ENCODE measurements around the gene C22orf23.

C22orf23 gene

DNA sequence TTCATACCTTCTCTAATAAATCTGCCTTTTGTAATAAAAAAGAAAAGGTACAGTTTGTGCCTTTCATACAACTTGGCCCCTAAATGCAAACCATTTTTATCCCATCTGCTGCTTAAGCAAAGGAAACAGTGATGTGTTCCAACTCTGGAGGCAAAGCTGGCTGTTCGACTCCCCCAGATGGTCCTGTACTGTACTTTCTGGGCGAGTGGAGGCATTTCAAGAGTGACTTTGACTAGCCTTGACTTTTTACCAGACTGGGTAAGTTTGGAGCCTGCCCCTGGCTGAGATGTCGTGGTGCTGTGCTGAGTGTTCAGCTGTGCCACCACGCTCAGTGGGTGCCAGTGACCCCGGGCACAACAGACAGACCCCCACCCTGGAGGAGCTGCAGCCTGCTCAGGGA is 37.1 kb downstream of the C22orf23 start:
- DNase-seq (ENCODE audit: extremely low read depth, insufficient read length): no peak
- H3K36me3 ChIP-seq (ENCODE audit: control insufficient read depth, insufficient read depth, low read length): peaks cover 23% of the 10 kb centered on the region
- no peak overlapping the region for H3K4me3 ChIP-seq (replicated peaks; ENCODE audit: low read depth, low read length)
- no peaks in the 10 kb centered on the region for H3K27me3 ChIP-seq (replicated peaks; ENCODE audit: control insufficient read depth, insufficient read depth, low read length)
- TF ChIP-seq CTCF (IDR thresholded peaks at IDR 0.05; ENCODE audit: insufficient read depth, low read length, poor library complexity, severe bottlenecking): no peak

DNA sequence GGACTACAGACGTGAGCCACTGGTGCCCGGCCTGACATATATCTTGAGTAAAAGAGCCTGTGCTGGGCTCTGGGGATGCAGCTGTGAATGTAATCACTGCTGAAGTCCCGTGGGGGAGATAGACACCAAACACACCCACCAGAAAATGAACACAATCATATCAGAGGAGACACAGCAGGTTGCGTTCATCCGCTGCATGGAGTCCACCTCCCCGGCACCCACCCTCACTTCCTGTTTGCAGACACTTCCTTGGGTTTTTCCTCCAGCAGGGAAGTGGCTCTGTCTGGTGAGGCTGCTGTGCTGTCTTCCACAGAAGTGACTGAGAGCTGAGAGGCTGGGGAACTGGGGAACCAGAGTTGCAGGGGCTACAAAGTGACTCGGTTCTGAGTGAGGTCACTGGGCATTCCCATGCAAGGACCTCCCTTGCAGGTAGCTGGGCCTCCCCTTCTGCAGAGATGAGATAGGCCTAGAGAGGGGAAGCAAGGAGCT is 40.1 kb downstream of the C22orf23 start:
- Histone ChIP-seq H3K27me3 (replicated peaks; ENCODE audit: control insufficient read depth, insufficient read depth, low read length) (no peaks in the 10 kb centered on the region), H3K36me3 (ENCODE audit: control insufficient read depth, insufficient read depth, low read length) (peaks cover 13% of the 10 kb centered on the region), H3K4me3 (replicated peaks; ENCODE audit: low read depth, low read length) (no peak overlapping the region)
- no peak for DNase-seq (ENCODE audit: extremely low read depth, insufficient read length)
- no peak for TF ChIP-seq CTCF (IDR thresholded peaks at IDR 0.05; ENCODE audit: insufficient read depth, low read length, poor library complexity, severe bottlenecking)

GRCh38 chr22:37912171-37912570 is 41.2 kb downstream of the C22orf23 start:
- H3K36me3 ChIP-seq (ENCODE audit: control insufficient read depth, insufficient read depth, low read length): peaks cover 12% of the 10 kb centered on the region
- no peak for TF ChIP-seq CTCF (IDR thresholded peaks at IDR 0.05; ENCODE audit: insufficient read depth, low read length, poor library complexity, severe bottlenecking)
- no peaks in the 10 kb centered on the region for H3K27me3 ChIP-seq (replicated peaks; ENCODE audit: control insufficient read depth, insufficient read depth, low read length)
- no peak overlapping the region for H3K4me3 ChIP-seq (replicated peaks; ENCODE audit: low read depth, low read length)
- DNase-seq (ENCODE audit: extremely low read depth, insufficient read length): no peak

- no peak for DNase-seq (ENCODE audit: extremely low read depth, insufficient read length)
- Histone ChIP-seq H3K27me3 (replicated peaks; ENCODE audit: control insufficient read depth, insufficient read depth, low read length) (no peaks in the 10 kb centered on the region), H3K4me3 (replicated peaks; ENCODE audit: low read depth, low read length) (no peak overlapping the region), H3K36me3 (ENCODE audit: control insufficient read depth, insufficient read depth, low read length) (peaks cover 10% of the 10 kb centered on the region)
- no peak for TF ChIP-seq CTCF (IDR thresholded peaks at IDR 0.05; ENCODE audit: insufficient read depth, low read length, poor library complexity, severe bottlenecking)
These were observed 41.7 kb downstream of the C22orf23 start for GRCh38 chr22:37911697-37912096.

- peaks cover 8% of the 10 kb centered on the region for H3K36me3 ChIP-seq (ENCODE audit: control insufficient read depth, insufficient read depth, low read length)
- no peaks in the 10 kb centered on the region for H3K27me3 ChIP-seq (replicated peaks; ENCODE audit: control insufficient read depth, insufficient read depth, low read length)
- H3K4me3 ChIP-seq (replicated peaks; ENCODE audit: low read depth, low read length): no peak overlapping the region
- no peak for DNase-seq (ENCODE audit: extremely low read depth, insufficient read length)
- TF ChIP-seq CTCF (IDR thresholded peaks at IDR 0.05; ENCODE audit: insufficient read depth, low read length, poor library complexity, severe bottlenecking): no peak
These were observed 42.3 kb downstream of the C22orf23 start for GRCh38 chr22:37910890-37911672.
